HepG2 (cell line): ENCODE data around the gene PRELID1. TPM values are rescaled to one million over a fixed set of nuclear protein-coding genes. Genes with fewer than 3 reads are reported as not detected.

ENCODE experiments used
- HMGA1 ChIP-seq: sonication (generic); formaldehyde crosslinking; conservative IDR thresholded peaks from 2 replicates; pipeline ENCODE4 v1.4.0; 2020; ENCODE audit warnings: missing genetic modification reagents
- HMGXB4 ChIP-seq, 2 experiments: sonication (generic) in 1 of 2; formaldehyde crosslinking in 1 of 2; IDR thresholded peaks; 2 replicates each; pipeline versions ENCODE4 v1.4.0 to v1.6.1; 2018 to 2020; ENCODE audit warnings: missing genetic modification reagents in 2 of 2, borderline replicate concordance in 1 of 2, low read depth in 1 of 2, mild to moderate bottlenecking in 1 of 2, missing biosample characterization in 1 of 2
- LCORL ChIP-seq, 2 experiments: fragments of 450-650 bp in 1 of 2; sonication (generic) in 1 of 2; formaldehyde crosslinking in 1 of 2; IDR thresholded peaks; 2 replicates each; pipeline versions ENCODE4 v1.5.0 to v1.6.1; 2017 to 2020; ENCODE audit warnings: antibody characterized with exemption in 1 of 2, missing genetic modification reagents in 1 of 2
- MTA1 ChIP-seq: sonication (generic); formaldehyde crosslinking; IDR thresholded peaks from 2 replicates; pipeline ENCODE4 v1.4.0; 2020; ENCODE audit warnings: missing genetic modification reagents, mild to moderate bottlenecking, borderline replicate concordance
- NFKB2 ChIP-seq: sonication (generic); formaldehyde crosslinking; IDR thresholded peaks from 2 replicates; pipeline ENCODE4 v1.4.0; 2020; ENCODE audit warnings: missing genetic modification reagents, borderline replicate concordance
- SALL1 ChIP-seq: sonication (generic); formaldehyde crosslinking; IDR thresholded peaks from 2 replicates; pipeline ENCODE4 v1.8.0; 2022; ENCODE audit warnings: mild to moderate bottlenecking, missing genetic modification reagents
- STAG1 ChIP-seq: sonication (generic); formaldehyde crosslinking; IDR thresholded peaks from 2 replicates; pipeline ENCODE4 v1.4.0; 2020; ENCODE audit warnings: missing genetic modification reagents
- THAP11 ChIP-seq: IDR thresholded peaks from 2 replicates; pipeline ENCODE4 v1.6.1; 2016; ENCODE audit warnings: missing biosample characterization, missing genetic modification reagents
- ZNF333 ChIP-seq: sonication (generic); formaldehyde crosslinking; IDR thresholded peaks from 2 replicates; pipeline ENCODE4 v1.4.0; 2020; ENCODE audit warnings: mild to moderate bottlenecking, missing genetic modification reagents, borderline replicate concordance
- ZNF674 ChIP-seq: sonication (generic); formaldehyde crosslinking; IDR thresholded peaks from 2 replicates; pipeline ENCODE4 v1.5.0; 2020; ENCODE audit warnings: low read depth, mild to moderate bottlenecking, missing genetic modification reagents
- ZNF687 ChIP-seq: sonication (generic); formaldehyde crosslinking; IDR thresholded peaks from 2 replicates; pipeline ENCODE4 v1.5.1; 2020; ENCODE audit warnings: mild to moderate bottlenecking, missing genetic modification reagents, moderate library complexity
- ZNF788 ChIP-seq: sonication (generic); formaldehyde crosslinking; IDR thresholded peaks from 2 replicates; pipeline ENCODE4 v1.5.0; 2020; ENCODE audit warnings: mild to moderate bottlenecking, missing genetic modification reagents, borderline replicate concordance
- polyA plus RNA-seq, 8 experiments: library from polyadenylated mRNA; depleted of rRNA in 3 of 8; stranded (reverse) in 7 of 8; unstranded in 1 of 8; fragments of >200 nt; fragmentation: Illumina TruSeq in 4 of 8; extraction: Trizol in 4 of 8; gene quantifications; 2 replicates each; pipeline versions ENCODE4 v1.2.1 to v1.2.3, GENCODE V29; 2011 to 2016; ENCODE audit warnings: low read depth in 4 of 8, missing spikeins in 1 of 8, mixed read lengths in 1 of 8; ENCODE audit not compliant: insufficient read depth in 1 of 8
- total RNA-seq, 5 experiments: library from RNA; depleted of rRNA; stranded (reverse); fragments of >200 nt; fragmentation: Illumina TruSeq; extraction: Trizol; gene quantifications; 2 replicates each; pipeline ENCODE4 v1.2.3, GENCODE V29; 2016; ENCODE audit warnings: low read depth in 1 of 5
- TF ChIP-seq, protein P1 (sequence below): sonication (generic); formaldehyde crosslinking; IDR thresholded peaks from 2 replicates; pipeline ENCODE4 v1.4.0; 2020; ENCODE audit warnings: missing genetic modification reagents
- TF ChIP-seq, protein P2 (sequence below): sonication (generic); formaldehyde crosslinking; IDR thresholded peaks from 2 replicates; pipeline ENCODE4 v1.4.0; 2020; ENCODE audit warnings: mild to moderate bottlenecking, missing genetic modification reagents
- TF ChIP-seq, protein P3 (sequence below): IDR thresholded peaks from 2 replicates; pipeline ENCODE4 v1.6.1; 2016; ENCODE audit warnings: low read depth, borderline replicate concordance
- TF ChIP-seq, protein P4 (sequence below): sonication (generic); formaldehyde crosslinking; IDR thresholded peaks from 2 replicates; pipeline ENCODE4 v1.8.0; 2022; ENCODE audit warnings: mild to moderate bottlenecking, missing genetic modification reagents; ENCODE audit not compliant: insufficient replicate concordance

The PRELID1 gene
- total and polyA plus RNA-seq, 2 of the 13 experiments (the other 11 are each of a cell fraction or from before 2014, with no cell fraction given), result 250 to 271 TPM

DNA sequence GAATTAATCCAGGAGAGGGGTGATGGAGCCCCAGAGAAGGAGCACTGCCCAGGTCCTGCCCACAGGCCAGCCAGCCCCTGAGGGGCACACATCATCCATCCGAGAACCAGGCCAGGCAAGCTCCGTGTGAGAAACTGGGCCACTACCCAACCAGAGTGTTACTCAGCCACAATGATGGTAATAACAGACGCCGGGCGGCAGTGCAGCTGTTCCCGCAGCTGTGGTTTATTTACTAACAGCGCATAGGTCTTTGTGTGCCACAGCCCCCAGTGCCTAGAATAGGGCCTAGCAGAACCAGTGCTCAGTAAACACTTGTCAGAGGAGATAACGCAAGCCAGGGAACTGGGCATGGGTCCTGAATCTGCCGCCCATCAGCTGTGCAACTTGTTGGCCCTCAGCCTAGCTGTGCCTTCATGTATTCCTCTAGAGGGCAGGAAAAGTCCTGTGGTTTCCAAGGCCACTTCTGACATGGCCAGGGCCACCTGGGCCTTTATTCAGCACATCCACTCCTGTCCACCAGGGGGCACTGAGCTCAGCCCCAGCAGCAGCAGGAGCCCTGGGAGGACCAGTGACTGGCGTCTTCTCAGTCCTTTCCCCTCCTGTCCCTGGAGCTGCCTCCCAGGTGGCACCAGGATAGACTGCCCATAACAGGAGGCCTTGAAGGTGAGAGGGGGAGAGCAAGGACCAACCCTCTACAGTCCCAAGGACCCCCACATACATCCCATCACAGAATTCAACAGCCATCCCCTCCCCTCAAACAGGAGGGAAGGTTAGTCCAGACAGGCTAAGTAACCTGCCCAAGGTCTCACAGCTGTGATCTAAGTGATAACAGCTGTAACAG, 6.0 kb downstream of the PRELID1 start (continued):
- TF ChIP-seq MTA1 (CRISPR knock-in tag), result no peak
- 0 out of 2 replicates have a peak, but pooled peaks have one; percentile 37 for TF ChIP-seq NFKB2 (CRISPR knock-in tag)
- TF ChIP-seq, protein P1, sequence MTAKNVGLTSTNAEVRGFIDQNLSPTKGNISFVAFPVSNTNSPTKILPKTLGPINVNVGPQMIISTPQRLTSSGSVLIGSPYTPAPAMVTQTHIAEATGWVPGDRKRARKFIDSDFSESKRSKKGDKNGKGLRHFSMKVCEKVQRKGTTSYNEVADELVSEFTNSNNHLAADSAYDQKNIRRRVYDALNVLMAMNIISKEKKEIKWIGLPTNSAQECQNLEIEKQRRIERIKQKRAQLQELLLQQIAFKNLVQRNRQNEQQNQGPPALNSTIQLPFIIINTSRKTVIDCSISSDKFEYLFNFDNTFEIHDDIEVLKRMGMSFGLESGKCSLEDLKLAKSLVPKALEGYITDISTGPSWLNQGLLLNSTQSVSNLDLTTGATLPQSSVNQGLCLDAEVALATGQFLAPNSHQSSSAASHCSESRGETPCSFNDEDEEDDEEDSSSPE, result no peak
- TF ChIP-seq, protein P2, sequence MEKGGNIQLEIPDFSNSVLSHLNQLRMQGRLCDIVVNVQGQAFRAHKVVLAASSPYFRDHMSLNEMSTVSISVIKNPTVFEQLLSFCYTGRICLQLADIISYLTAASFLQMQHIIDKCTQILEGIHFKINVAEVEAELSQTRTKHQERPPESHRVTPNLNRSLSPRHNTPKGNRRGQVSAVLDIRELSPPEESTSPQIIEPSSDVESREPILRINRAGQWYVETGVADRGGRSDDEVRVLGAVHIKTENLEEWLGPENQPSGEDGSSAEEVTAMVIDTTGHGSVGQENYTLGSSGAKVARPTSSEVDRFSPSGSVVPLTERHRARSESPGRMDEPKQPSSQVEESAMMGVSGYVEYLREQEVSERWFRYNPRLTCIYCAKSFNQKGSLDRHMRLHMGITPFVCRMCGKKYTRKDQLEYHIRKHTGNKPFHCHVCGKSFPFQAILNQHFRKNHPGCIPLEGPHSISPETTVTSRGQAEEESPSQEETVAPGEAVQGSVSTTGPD, result no peak
- TF ChIP-seq ZNF687 (CRISPR knock-in tag), result peak; percentile 58
- TF ChIP-seq, protein P3, sequence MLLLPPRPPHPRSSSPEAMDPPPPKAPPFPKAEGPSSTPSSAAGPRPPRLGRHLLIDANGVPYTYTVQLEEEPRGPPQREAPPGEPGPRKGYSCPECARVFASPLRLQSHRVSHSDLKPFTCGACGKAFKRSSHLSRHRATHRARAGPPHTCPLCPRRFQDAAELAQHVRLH, result 0 out of 2 replicates have a peak, but pooled peaks have one; percentile 22
- peak; percentile 81 to 89 for TF ChIP-seq HMGXB4 (CRISPR knock-in tag; IDR thresholded peaks at IDR 0.05; ENCODE audit: borderline replicate concordance in 1 of 2, low read depth in 1 of 2)
- TF ChIP-seq SALL1 (CRISPR knock-in tag), result peak; percentile 51; the same call in 1 of the 2 replicates
- TF ChIP-seq THAP11 (CRISPR knock-in tag), result peak; percentile 46
- TF ChIP-seq ZNF674 (CRISPR knock-in tag), result no peak
- TF ChIP-seq, protein P4, sequence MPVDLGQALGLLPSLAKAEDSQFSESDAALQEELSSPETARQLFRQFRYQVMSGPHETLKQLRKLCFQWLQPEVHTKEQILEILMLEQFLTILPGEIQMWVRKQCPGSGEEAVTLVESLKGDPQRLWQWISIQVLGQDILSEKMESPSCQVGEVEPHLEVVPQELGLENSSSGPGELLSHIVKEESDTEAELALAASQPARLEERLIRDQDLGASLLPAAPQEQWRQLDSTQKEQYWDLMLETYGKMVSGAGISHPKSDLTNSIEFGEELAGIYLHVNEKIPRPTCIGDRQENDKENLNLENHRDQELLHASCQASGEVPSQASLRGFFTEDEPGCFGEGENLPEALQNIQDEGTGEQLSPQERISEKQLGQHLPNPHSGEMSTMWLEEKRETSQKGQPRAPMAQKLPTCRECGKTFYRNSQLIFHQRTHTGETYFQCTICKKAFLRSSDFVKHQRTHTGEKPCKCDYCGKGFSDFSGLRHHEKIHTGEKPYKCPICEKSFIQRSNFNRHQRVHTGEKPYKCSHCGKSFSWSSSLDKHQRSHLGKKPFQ, result no peak
- no peak for TF ChIP-seq ZNF333 (CRISPR knock-in tag)
- TF ChIP-seq STAG1 (CRISPR knock-in tag), result peak; percentile 78
- TF ChIP-seq HMGA1 (CRISPR knock-in tag), result no peak
- no peak for TF ChIP-seq LCORL (IDR thresholded peaks at IDR 0.05)
- no peak for TF ChIP-seq LCORL (CRISPR knock-in tag; IDR thresholded peaks at IDR 0.05)
- TF ChIP-seq ZNF788 (CRISPR knock-in tag), result 0 out of 2 replicates have a peak, but pooled peaks have one; percentile 61
